GM19025 (cell line): Measurements from ENCODE around the gene SERP2.

Experiments
- ATAC-seq: cut with Tn5 transposase; IDR thresholded peaks from one replicate; pipeline ENCODE4 v1.9.1; 2021; ENCODE audit warnings: mild to moderate bottlenecking, low read depth, moderate library complexity; ENCODE audit not compliant: unreplicated experiment

SERP2 gene

DNA sequence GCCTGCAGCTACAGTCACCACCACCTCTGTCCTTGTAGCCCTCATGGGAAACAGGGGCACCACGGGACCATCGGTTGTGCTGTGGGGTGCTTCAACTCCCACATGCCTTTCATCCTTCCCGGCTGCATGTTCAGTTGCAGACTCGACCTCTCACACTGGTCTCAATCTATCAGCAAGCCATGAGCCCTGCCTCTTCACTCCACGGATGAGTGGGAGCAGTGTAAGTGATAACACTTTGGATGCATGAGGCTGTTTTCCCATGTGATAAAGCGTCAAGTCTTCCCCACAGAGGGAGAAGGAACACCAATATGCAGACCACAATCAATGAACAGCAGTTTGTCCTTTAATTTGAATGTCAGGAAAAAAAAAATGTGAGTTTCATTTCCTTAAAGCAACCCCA lies 12.2 kb downstream of the SERP2 start:
- no peak for ATAC-seq

DNA sequence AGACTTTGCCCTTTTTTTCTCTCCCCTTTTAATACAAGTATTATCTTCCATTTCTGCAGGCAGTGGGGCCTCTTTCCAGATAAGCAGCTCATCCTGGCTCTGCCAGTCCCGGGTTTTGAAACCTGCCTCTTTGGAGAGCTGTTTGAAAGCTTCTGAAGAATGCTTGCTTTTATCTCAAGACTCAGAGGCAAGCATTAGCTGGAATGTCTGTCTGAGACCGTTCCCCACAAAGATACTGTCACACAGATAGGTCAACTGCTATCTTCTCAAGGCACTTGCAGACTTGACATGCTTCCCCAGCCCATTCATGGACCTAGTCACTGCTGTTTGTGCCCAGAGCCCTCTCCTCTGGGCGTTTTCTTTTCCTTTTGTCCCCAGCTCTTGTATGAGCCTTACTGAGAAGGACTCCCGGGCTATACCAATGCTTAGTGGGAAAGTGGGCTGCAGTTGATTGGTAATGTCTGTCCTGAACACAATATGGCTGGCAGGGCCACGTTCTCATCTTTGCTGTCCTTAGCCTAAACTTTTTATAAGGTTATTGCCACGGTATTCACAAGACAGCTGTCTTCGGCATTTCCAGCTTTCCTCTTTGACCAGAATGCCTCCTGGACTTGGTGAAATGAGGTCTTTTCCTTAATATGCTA lies 13.4 kb downstream of the SERP2 start:
- no peak for ATAC-seq

DNA sequence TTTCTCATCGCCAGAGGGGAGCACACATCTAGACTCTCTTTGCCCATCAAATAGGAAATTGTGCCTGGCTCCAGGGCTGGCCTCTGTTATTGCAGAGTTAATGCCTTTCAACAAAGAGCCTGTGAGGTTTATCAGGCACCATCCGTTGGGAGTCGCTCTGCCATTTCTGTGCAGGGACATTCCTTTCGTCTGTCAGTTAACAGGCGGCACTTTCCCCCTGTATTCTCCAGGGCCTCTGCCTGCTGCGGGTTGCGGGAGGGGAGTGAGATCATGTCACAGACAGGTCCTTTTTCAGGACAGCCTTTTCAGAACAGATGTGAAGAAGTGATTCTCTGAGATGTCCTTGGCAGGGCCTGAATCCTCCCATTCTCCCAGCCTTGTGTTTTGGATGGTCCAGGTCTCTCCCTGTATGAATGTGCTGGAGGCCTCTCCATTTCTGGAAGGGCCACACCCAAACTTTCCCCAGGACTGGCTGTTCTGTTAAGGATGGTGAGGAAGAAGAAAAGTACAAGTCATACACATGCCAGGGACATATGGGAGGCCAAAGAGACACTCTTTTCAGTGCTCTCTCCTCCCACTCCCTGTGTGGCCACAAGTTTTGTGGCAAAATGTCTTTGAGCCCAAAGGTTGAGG lies 14.9 kb downstream of the SERP2 start:
- no peak for ATAC-seq

DNA sequence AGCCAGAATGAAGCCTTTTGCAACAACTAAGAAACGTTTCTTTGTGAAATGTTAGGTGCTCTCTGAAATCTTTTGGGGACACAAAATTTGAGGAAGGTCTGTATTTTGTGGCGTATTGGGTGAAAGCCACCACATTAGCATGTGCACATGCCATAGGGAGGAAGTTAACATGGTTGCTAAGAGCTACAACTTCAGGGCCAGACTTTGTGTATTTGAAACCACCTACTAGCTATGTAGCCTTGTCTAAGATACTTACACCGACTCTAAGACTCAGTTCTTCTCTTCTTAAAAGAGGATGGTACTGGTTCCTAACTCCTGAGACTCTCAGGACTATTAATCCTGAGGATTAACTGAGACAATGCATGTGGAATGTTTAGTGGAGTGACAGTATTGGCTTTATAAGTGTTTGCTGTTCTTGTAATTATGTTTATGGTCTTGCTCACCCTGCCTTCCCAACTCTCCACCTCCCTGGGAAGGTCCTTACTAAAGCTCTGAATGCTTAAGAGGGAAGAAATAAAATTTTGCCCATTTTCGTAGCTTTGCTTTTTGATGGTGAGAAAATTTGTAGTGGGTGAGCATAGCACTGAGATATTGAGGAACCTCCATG lies 15.5 kb downstream of the SERP2 start:
- no peak for ATAC-seq

DNA sequence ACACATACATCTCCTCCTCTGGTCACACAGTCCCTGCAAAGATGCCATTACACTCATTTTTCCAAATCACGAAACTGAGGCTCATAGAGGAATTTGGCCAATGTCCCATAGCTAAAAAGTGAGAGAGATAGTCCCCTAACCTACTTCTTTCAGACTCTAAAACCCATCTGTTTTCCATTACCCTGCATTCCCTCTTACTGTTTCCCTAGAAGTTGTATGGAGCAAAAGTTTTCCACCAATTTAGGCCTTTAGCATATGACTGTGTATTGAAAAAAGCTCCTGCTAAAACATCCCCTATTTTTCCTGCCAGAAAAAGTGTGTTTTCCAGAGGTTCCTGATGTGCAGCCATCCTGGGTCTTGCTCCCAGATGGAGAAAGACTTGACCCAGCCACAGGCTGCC lies 16.3 kb downstream of the SERP2 start:
- no peak for ATAC-seq

DNA sequence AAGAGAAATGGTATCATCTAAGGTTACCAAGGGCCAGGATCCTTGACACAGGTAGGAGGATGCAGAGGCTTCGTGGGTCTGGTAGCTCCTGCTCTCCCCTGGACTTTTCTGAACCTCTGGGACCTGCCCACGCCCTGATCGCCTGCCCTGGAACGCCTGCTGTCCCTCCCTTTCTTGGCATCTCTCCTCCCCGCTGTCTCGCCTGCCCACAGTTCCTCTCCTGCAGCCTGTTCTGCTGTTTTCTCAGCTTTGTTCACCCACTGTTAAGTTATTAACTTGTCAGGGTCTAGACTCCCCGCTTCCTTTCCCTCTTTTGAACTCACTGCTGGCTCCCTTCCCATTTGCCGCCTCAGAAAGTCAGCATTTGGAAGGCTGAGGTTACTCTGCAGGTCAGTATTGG lies 19.8 kb downstream of the SERP2 start:
- no peak for ATAC-seq

DNA sequence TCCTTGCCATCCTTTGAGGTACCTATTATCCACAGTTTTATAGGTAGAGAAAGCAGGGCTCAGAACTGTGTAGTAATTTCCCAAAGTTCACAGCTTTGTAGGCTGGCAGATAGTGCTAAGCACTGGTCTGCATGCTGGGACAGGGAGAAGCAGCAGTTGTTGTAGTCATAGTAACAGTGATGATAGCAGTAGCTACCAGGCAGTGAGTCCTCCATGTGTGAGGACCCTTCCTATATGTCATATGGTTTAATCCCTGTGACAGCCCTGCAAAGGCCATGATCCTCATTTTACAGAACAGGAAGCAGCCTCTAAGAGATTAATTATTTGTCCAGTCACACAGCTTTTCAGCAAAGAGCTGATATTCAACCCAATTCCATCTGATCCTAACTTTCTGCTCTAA lies 21.0 kb downstream of the SERP2 start:
- ATAC-seq = no peak

DNA sequence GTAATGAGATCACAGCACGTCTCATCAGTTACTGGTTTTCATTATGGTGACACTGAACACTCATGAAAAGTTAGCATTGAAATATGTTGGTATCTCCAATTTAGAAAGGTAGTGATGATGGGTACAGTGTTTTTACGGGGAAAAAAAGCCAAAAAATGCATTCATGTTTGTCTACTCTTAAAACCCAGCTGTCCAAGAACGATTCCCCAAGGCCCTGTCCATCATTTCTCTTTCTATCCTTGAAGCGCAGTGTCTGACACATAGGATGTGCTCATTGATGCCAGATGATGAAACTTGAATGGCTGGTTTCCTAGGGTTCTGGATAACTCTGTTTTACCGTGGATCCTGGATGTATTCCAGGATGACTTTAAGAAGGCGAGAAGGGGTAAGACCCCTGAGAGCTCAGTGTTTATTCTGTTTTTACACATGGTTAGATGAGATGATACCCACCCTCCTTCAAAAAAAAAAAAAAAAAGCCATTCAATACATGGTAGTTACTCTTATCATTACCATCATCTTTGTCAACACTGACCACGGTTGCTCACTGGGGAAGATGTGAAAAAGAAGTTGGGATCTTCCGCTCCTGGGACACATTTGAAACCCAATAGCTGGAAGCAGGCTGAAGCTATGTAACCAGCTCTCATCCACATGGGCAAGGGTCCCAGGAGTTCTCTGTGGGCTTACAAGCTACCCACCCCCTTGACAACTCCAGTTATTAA lies 22.5 kb downstream of the SERP2 start:
- no peak for ATAC-seq

DNA sequence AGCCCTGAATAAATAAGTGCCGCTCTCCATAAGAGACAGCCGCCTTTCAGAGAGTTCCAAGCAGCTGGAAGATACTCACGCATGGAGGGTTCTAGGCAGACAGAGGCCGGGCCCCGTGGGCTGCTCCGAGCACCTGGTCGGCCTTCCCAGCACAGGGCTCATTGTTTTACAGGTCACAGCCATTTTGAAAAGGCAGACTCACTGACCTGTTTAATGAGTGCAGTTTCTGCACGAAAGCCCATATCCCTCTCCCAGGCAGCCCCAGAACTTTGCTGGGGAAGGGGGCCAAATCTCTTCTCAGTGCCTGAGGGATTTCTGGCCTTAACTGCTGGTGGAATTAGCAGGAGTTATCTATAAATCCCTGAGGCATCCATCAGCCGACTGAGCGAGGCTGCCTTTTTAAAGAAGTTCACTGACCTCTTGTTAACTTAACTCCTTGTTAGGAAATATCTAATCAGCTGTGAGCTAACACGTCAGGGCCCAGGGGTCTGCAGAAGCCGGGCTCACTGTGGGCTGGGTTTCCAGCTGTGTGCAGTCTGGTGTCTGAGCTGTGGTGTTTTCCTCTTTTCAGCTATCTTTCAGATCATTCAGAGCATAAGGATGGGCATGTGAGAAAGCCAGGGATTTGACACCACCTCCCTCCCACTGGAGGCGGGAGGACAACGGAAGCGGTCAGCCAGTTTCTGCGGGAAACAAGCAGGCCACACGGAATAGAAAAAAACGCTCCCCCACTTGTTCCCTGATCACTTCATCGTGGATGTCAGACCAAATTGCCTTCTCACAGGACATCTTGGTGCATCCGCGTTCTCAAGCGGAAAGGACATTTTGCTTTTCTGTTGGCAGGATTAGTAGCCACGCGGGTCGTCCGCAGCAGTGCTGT lies 23.3 kb downstream of the SERP2 start:
- ATAC-seq = no peak

DNA sequence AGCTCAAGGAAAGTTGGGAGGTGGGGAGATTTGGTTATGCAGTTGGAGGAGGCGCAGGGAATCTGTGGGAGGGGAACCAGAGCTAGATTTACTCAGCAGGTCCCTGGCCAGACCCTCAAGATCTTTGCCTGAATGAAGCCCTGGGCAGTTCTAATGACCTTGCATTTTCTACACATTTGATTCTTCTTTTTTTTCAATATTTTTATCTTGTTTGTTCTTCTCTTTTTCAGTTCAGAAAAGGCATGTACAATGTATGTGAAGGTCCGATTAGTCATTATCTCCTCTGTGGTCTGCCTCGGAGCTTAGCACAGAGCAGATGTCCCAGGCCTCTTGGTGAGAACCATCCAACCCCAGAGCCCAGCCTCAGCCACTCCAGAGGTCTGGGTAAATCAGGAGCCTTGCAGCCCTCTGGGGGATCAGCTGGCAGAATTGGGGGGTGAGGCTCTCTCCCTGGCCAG lies 24.2 kb downstream of the SERP2 start:
- ATAC-seq = no peak

DNA sequence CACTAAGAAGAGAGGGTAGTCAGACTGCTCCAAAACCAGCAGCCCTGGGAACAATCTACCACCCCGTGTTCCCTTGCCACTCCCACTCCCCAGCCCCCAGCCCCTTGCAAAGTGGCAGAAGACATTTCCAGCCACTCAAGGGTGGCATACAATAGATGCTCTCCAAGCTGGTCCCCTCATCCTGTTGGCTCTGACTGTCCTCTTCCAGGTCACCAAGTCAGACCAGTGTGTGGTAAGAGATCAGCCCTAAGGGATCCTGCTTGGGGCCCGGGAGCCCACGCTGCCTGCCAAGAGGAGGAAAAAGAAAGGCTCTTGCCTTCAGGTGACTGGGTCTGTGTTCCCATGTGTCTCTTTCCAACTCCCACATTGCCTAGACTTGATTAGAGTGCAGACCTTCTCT lies 25.0 kb downstream of the SERP2 start:
- no peak for ATAC-seq

DNA sequence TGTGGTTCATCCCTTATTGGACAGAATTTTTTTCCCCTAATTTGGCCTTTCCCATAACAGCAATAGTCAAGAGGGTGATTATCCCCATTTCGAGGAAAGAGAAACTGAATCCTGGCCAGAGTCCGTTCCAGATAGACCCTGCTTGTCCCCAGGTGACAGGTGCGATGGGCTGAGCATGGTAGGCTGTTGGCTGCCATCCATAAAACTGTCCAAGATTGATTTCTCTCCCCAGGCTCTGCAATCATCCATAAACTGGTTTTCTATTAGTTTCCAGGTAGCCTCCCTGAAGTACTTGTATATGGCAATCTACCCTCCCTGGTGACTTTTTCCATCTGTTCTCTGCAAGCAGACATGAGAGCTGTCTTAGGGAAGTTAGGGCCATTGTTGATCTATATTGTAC lies 25.4 kb downstream of the SERP2 start:
- ATAC-seq = no peak

DNA sequence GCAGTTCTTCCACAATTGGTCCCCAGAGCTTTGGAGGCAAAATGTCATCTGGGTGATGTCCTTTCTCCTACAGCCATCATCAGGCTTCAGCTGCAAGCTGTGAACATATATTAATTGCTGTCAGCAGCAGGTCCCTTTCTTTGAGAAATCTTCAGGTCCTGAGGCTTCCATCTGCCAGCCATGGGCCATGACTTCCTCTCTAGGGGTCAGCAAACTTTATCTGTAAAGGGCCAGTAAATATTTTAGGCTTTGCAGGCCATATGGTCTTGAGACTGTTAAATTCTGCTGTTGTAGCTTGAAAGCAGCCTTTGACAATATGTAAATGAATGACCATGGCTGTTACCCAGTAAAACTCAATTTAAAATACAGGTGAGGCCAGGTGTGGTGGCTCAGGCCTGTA lies 27.1 kb downstream of the SERP2 start:
- ATAC-seq = no peak

DNA sequence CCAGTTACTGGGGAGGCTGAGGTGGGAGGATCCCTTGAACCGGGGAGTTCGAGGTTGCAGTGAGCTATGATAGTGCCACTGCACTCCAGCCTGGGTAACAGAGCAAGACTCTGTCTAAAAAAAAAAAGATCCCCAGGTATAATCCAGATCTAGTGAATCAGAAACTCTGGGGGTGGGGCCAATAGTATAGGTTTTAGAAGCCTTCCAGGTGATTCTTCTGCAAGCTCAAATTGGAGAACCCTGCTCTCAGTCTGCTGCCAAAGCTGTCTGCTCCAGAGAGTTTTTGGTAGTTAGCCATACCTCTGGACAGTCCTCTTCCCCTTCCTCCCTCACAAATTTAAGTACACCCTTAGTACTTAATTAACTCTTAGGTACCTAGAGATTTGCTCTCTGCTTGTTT lies 28.0 kb downstream of the SERP2 start:
- ATAC-seq = no peak

DNA sequence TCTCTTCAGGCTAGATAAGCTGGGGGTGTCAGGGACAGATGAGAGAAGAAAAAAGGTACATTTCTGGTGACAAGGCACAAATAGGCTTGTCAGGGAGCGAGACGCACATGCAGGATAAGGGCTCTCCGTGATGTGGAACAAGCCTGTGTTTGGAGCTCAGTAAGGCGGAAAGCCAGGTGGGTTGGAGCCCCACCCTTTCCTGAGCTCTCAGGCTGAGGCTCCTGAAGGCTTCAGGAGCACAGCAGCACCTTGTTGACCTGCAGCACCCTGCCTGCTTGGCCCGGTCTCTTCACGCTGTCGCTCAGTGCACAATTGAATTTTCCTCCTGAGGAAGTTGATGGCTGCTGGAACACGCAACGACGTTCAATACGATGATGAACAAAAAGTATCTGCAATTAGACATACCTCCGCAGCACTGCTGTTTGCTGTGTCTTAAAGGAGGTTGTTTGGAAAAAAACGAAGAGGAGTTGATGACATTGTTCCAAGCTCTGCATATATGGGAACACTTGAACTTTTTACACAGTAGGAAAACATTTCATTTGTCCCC lies 29.3 kb downstream of the SERP2 start:
- no peak for ATAC-seq

DNA sequence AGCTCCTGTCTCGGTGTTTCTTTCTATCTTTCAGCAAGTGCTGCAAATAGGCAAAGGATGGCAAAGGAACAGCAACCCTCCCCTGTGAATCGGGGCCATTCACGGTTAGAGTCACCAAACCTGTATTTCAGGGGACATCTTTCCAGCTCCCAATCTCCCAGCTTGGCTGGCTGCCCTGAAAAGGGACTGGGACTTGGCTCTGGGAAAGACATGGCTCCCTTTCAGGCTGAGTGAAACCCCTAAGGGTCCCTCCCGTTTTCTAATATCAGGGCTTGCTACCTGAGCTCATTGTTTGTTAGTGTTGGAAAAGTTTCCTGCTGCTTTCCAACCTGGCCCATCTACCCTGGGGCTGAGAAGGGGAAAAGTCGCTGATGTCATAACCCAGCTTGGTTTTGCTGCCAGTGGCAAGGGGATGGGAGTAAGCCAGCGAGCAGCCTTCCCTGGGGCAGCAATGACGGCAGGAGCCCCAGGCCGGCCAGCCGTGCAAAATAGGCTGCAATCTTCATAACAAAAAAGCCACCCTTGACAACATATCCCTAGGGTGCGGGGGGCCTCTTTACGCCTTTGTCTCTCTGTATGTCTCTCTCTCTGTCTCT lies 29.9 kb downstream of the SERP2 start:
- ATAC-seq = no peak

DNA sequence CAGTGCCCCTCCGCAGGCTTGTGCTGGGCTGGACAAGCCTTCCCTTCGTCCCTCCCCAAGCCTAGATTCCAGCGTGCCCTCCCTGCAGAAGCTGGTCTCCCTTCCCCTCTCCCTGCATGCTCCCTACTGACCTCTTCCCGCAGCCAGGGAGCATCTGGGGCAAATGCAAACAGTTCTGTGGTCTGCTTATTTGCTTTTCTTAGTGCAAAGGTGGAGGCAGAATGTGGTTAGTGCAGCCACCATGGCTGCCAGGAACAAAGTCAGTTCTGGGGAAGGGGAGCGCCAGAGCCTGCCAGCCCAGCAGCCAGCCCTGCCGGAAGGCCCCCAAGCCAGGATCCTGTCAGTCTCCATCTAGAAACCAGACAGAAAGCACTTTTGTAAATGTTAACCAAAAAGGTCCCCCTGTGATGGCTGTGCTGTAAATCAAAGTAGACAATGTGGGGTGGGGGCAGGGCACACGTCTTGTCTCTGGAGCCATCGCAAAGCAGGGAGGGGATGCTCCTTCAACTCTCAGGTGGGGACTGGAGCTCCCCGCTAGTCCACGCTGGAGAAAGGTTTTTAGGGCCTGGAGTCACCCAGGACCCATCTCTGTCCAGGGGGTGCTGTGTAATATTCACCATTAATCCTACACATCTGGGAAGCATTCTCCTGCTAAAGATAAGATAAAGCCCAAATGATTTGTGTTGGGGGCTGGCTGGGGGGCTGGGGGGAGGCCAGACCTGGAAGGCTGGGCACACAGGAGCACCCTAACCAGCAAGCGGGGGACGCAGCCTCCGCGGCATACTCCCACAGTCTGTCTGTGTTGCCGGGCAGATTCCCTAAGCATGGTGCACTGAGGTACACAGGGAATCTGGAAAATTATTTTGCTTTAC lies 30.9 kb downstream of the SERP2 start:
- no peak for ATAC-seq

DNA sequence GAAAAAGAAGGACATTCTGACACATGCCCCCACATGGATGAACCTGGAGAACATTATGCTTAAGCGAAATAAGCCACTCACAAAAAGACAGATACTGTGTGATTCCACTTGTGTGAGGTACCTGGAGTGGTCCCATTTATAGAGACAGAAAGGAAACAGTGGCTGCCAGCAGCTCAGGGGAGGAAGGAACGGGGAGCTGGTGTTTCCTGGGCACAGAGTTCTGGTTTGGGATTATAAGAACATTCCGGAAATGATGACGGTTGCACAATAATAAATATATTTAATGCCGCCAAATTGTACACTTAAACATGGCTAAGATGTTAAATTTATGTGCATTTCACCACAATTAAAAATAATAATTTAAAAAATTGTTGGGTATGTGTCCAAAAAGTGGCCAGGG lies 33.0 kb downstream of the SERP2 start:
- ATAC-seq = no peak

DNA sequence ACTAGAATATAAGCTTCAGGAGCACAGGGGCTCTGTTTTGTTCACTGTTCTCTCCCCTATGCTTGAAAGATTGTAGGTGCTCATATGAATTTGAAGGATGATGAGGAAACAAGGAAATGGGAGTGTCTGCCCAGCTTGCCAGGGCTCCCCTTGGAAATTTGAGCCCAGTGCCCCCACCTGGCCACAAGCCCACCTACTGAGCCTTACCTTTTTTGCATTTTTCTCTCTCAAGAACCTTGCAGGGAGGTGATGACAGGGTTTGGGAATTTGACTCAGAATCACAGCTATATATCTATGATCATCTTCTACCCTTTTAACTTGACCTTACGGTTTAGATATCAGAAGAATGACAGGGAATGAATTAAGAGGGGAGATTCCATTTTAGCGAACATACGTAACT lies 33.8 kb downstream of the SERP2 start:
- ATAC-seq = no peak
